Fibroblast of skin of scalp (primary cell): ENCODE data around the gene FOXP1. TPM values are rescaled to one million over a fixed set of nuclear protein-coding genes. Genes with fewer than 3 reads are reported as not detected.

ENCODE experiments used
- DNase-seq: peaks from one replicate; pipeline ENCODE4 v3.0.0-alpha.2; 2013
- polyA plus RNA-seq, 2 experiments: library from polyadenylated mRNA; unstranded; fragments of 120-200 nt; gene quantifications; one replicate each; pipeline ENCODE4 v1.2.1, GENCODE V29; 2013; ENCODE audit not compliant: insufficient read length in 2 of 2

FOXP1 gene
- polyA plus RNA-seq (2013, experiment 1 of 2; ENCODE audit: insufficient read length) = 69.6 TPM
- polyA plus RNA-seq (2013, experiment 2 of 2; ENCODE audit: insufficient read length) = 69.5 TPM

DNA sequence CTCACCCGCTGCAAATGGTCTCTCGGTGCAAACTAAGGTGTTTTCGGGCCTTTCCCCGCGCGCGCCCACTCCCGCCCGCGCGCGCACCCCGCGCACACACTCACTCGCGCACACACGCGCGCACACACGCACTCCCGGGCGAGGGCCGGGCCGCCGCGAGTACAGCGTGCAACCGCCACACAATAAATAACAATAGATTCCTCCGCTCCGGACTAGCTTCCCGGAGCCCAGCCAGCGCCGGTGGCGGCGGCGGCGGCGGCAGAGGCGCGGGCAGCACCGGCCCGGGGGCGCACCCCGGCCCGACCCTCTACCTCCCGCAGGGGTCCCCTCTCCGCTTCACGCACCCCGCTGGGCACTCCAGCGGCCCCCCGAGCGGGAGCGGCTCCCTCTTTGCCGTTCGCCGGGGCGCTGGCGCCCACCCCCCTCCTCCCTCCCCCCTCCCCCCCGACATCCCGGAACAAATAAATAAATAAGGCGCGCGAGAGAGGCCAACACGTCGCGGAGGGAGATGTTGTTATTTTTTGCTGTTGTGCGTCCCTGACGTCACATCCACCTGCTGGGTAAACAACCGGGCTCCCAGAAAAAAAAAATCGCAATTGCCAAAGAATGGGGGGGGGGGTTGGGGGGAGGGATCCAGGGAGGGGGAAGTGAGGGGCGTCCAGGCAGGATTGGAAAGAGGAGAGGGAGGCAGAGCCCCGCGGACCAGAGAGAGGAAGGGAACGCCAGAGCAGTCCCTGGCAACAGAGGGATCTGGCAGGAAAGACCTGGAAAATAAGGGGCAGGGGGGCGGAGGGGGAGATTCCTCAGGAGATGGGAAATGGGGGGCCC is at the start of gene FOXP1:
TSS of gene FOXP1 (minus strand) at position 163 of the 828 bp plus-strand sequence. CDS start 385,347 bp downstream, outside the sequence.
- peak; percentile 77 for DNase-seq

DNA sequence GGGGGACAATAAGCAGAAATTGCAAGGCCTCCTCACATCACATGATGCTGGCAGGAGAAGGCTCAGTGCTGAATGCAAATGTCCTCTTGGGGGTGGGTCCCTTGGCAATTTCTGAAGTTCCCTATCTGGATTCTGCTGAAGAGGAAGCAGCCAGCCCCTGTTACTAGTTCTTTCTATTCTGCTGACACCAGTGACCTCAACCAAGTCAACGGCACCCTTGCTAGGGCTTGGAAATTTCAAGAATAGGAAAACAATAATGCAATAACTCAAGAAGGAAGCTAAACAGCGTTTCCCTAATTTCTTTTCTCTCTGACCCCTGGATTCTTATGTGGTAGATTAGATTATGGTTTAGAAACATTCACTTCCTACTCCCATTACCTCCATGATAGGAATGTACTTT is 46.2 kb upstream of the FOXP1 start:
- no peak for DNase-seq

DNA sequence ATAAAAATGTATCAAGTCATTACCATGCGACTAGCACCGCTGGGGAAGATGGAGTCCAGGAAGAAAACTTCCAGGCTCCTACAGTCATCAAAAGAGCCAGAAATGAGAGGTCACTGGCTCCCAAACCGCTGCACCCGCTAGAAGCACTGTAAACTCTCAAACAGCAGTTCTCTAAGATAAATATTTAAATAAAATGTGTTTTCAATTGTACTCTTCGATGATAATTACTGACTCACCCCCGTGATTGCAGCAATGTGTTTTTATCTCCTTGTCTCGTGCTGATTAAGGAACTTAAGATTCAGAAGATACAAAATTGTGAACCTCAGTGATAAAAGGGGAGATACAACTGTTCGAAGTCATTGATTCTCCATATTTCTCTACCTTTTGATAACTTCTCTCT is 45.8 kb upstream of the FOXP1 start:
- peak; percentile 67 for DNase-seq

DNA sequence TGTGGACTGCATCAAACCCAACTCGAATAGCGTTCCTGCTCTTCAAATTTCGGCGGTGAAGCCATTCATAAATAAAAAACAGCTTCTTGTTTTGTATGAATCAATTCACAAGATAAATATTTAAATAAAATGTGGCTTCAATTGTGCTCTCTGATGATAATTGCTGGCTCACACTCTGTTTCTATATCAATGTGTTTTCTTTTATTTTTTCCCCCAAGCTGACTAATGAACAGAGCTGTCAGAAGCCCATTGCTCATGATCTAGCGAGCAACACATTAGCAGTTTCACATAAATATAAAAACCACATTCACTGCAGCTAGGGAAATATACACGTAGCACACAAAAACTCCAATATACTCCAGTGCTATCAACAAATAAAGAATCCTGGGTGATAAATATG is 45.0 kb upstream of the FOXP1 start:
- peak; percentile 30 for DNase-seq

DNA sequence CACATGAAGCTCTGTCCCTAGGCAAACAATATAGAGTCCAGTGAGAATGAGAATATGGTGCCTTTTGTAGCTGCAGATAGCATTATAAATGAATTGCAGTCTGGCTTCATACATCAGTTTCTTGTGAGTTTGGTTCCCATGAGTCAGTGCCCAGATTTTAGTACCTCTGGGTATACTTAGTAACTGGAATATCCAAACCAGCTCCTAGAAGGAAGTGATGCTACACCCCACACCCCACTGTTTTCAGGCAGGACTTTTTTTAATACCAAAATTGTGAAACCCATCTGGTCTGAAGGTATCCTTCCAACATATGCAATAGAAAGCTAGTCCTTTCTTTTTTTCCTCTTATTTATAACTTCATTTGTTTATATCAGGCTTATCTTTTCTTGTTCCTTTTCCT is 42.1 kb upstream of the FOXP1 start:
- DNase-seq = no peak

DNA sequence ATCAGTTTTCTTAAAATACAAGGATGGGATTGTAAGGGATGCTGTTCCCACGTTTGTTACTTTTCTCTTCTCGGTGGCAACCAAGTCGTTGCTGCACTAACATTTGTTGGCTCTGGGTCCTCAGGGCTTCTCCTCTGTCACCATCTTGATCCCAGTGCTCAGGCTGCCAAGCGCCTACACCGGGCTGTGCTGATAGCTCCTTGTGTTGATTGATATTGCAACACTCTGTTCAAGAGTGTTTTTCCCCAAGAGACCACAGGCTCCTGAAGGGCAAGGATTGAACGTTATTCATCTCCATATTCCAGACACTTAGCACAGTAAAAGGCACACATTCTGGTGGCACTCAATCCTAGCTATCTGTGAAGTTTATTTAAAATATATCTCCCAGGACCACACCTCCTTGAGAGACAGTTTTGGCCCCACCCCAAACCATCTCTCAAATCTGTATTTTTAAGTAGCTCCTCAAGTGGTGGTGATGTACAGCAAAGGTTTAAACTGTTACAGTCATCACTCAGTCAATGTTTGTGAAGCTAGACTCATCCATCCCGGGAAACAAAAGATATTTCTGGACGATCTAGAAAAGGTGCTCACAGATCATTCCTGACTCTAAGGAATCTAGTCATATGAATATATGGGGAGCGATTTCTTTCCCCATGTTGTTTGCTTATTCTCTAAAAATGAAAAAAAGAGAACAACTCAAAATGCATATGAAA is 38.5 kb upstream of the FOXP1 start:
- no peak for DNase-seq

DNA sequence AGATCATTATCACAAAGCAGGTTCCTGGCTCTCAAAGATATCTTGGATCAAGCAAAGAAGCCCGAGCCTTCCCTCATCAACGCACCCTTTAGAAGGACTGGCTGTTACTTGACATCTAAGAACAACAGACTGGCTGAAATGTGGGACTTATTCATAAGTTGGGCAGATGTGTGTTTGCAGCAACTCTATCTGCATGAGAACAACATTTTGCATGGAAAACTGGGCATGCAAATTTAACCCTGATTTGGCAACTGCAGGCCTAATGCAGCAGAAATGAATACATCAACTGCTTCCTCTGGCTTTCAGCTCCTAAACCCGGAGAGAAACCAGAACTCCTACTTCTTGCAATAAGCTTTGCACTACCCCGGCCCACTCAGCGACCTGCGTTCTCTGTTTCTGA is 35.0 kb upstream of the FOXP1 start:
- no peak for DNase-seq

DNA sequence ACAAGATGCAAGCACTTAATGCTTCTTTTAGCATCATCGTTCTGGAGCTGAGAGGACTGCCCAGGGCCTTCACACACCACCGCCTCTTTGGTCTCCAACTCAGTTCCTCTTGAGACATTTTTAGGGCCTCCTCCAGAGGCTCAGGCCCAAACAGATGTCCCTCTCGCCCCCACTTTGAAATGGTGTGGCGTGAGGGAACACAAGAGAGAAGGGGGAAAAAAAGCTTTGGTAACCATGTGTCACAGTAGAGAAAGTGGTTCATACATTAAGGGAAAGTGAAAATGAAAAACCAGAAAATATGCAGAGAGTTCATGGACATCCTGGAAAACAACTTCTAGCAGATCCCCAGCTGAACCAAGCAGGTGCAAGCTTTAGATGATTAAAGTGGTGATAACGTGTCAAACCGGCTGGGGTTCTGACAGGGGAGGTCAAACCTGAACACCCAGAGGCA is 33.1 kb upstream of the FOXP1 start:
- no peak for DNase-seq

DNA sequence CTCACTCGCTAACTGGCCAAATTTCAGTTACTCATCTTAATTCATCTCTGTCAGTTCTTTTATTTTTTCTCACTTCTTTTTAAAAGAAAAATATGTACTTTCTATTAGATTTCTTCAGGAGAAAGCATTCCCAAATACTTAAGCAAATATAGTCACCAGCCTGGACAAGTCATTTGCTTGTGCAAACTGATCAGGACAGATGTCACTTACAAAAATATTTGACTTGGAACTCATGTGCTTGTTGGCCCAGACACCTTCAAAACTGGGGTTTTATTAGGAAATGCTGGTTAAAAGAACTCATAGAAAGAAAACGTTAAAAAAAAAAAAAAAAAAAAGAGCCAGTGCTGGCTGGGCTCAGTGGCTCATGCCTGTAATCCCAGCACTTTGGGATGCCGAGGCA is 31.3 kb upstream of the FOXP1 start:
- DNase-seq = no peak

DNA sequence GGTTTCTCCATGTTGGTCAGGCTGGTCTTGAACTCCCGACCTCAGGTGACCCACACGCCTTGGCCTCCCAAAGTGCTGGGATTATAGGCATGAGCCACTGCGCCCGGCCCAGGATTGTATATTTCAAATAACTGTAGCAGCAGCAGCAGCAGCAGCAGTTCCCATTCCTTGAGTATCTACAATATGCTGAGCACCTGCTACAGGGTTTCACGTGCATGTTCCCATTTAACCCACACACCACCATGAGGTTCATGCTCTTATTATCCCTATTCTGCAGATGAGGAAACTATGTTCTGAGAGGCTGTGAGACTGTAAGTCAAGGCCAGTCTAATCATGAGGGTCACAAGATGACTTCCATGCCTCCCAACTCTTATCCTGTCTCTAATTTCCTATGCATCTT is 30.9 kb upstream of the FOXP1 start:
- DNase-seq = no peak

DNA sequence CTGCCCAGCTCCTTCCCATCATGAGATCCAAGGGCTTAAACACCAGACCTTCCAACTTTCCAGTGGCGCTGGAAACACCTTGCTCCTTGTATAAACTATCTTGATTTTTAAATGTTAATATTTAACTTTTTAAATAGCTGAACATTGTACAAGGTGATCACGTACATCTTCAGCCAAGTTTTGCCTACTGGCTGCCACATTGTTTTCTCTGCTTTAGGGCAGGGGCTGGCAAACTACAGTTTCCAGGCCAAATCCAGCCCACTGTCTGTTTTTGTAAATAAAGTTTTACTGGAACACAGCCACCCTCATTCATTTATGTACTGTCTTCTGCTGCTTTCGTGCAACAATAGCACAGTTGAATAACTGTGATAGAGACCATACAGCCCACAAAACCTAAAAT is 27.6 kb upstream of the FOXP1 start:
- DNase-seq = no peak

DNA sequence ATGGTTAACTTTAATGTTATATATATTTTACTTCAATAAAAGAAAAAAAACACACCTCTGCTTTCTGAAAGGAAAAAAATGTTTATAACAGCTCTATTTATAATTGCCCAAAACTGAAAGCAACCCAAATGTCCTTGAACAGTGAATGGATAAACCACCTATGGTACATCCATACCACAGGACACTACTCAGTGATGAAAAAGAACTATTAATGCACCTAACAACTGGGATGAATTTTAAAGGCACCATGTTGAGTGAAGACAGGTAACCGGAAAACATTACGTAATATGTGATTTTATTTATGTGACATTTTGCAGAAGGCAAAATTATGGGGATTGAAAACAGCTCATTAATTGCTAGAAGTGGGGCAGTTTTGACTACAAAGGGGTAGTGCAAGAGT is 23.8 kb upstream of the FOXP1 start:
- no peak for DNase-seq

DNA sequence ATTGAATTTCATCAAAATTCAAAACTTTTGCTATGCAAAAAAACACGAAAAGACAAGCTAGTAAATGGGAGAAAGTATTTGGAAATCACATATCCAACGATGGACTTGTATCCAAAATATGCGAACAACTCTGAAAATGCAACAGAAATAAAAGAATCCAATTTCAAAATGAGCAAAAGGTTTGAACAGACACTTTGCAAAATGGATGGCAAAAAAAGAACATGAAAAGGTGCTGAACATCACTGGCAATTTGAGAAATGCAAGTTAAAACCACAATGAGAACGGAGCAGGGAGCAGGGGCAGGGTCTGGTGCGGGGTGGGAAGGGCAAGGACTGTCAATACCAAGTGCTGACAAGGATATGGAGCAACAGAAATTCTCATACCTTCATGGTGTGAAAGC is 23.1 kb upstream of the FOXP1 start:
- no peak for DNase-seq

DNA sequence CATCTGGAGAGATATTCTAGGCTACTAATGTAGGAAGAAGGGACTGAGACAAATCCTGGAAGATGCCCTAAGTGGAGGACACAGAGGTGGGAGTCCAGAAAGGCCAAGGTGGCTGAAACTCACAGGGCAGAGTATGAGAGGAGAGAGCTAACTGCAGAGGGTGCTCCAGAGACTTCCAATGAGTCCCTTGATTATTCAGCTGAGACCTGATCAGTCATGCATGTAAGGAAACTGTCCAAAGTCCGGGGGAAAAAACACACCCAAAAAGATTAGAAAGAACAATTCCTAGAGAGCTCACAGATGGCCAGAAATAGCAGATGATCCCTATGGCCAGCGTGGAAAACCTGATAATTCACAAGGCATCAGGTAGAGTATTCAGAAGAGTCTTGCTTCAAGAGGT is 18.7 kb upstream of the FOXP1 start:
- no peak for DNase-seq

DNA sequence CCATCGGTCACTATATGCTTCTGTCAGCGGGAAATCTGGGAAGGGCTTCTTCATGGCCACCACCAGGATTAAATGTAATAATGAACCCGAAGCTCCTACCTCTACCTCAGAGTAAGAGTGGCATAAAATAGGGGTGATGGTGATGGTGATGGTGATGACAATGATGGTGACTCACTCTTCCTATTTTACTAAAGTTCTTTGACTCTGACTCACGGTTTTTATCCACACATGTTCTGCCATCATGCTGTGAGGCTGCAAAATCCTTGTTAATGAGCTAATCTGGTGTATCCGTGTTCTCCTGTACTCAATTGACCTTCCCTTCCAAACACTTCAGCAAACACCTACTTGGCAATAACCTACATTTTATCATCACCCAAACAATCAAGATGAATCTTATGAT is 18.3 kb upstream of the FOXP1 start:
- peak; percentile 85 for DNase-seq

DNA sequence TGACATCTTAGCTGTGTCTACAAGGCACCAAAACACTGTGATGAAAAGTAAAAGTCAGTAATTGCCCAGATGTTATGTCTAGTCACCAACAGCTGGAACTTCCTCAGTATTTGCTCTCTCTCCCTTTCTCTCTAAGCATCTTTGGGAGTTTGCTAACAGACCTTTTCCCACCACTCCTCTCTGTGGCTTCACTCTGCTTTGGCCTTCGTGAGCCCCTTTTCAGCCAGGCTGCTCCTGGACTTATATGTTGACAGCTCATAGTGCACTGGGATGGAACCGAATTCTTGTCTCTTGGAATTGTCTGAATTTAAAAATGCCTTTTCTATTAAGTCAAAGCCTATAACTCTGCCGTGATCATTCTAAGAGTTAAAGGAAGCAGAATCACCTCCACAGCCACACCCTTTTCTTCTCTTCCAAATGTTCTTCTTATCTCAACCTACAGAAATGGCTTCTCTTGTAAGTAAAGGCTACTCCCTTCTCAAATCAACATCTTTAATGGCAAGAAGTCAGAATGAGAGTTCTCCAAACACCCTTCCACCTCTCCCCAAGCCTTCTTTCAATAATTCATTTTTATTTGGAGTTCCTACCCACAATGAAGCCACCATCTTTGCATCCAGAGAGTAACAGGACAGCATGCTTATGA is 17.2 kb upstream of the FOXP1 start:
- DNase-seq = peak; percentile 84

DNA sequence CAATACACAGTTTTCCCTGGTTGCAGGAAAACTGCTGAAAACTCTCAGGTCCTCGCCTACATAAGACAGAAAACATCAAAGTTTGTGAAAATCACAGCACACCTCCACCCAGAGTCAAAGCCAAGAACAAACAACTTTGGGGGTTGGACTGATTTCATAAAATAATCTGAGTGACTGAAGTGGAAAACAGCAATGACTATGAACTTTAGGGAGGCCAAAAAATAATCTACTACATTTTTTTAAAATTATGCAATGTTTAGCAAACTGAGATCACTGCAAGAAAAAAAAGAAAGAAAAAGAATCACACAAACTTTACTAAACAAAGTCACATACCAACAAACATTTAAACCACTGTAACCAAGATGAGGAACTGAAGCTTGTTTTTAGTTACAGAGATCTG is 15.9 kb upstream of the FOXP1 start:
- DNase-seq = no peak

DNA sequence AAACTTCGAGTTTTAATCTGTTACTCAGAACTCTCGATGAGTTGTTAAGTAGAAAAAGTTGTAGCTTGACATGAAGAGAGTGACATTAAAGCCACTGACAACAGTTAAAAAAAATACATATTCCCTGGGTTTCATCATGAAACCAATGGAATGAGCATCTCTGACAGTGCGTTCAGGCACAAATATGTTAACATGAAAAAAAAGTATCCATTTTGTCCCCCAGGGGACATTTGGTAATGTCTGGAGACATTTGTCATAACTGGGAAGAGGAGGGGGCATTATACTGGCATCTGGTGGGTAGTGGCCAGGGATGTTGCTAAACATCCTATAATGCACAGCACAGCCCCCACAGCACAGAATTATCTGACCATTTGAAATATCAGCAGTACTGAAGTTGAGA is 14.8 kb upstream of the FOXP1 start:
- peak; percentile 61 for DNase-seq

DNA sequence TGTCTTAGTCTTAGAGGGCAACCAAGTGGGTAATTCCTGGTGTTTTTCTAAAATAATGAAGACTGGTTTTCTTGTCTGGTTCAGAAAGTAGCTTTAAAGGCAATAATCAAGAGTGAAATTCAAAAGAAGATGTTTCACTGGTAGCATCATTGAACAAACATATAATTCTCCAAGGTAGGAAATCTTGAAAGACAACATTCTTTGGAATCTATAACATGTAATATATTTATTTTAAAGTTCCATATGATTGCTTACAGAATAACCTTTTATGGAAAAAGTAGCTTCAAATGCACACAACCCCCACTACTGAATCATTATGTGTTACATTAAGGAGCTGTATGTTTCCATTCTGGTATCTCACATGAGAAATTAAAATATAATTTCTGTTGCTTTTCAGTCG is 13.8 kb upstream of the FOXP1 start:
- DNase-seq = peak; percentile 74

DNA sequence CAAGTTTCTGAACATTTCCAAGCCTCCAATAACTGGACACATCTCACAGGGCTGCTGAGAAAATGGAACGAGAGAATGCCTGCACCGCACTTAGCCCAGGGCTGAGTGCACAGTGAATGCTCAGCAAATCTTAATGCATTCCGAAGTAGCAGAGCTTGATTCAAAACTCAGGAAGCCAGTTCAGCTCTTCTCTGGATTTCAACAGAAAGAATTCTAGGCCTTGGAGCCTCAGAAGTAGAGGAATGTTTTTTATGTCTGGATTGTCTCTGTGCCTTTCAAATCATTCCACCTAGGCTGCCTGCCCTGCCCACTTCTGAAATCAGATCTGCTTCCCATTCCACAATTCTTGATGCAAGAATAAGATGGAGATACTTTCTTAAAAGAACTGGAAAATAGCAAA is 9.6 kb upstream of the FOXP1 start:
- no peak for DNase-seq

DNA sequence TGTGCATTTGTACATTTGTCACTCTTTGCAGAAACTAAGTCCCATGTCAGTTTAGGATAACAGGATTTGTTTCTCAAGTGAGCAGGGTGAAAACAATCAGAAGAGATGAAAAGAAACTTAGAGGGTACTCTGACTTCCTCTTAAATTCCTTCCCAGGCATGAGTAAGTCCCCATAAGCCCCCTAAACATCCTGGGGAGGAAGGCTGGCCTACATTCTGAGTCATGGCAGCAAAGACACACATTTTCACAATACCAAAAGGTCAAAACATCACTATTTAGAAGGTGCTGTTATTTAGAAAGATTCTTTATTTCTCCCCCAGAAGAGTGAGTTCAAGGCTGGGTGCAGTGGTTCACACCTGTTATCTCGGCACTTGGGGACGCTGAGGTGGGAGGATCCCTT is 7.6 kb upstream of the FOXP1 start:
- no peak for DNase-seq

DNA sequence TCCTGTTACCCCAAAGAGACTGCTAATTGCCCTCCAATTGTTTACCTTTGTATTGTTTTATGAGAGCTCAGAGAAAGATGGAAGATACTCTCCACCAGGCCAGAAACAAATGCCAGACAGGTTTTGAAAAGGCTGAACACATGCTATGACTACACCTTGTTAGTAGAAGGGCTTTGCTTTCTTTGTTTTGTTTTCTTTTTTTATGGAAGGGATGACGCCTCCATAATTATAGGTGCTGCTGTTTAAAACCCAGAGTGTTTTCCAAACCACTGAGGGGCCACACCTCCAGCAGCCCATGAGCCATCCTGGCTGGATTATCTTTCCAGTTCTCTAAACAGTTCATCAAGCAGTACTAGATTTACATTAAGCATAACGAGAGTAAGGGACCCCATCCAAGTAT is 5.6 kb upstream of the FOXP1 start:
- DNase-seq = no peak

DNA sequence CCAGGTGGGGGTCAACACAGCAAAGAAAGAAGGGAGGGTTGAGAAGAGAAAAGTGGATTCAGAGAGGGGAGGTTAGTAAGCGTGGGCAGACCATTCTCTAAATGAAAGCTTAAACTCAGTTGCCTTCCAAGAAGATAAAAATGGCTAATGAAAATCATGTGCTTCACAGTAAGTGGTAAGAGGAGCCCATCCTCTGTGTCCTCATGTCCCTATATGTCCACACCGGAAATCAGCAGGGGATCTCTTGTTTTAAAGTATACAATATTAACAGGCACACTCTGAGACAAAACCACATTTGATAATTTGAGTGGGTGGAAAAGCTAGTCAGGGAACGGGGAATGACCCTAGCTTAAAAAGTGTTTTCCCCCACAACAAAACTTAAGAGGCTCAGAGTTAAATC is 4.4 kb upstream of the FOXP1 start:
- no peak for DNase-seq
